Measurements from ENCODE around the gene SLC16A6. TPM values are rescaled to one million over a fixed set of nuclear protein-coding genes. Genes with fewer than 3 reads are reported as not detected.

Gene SLC16A6
- total RNA-seq, 4 donors from 2014 or later: 1.1 to 1.7 TPM; not detected in 2

GRCh38 chr17:68291836-68292688, 1.1 kb upstream of the SLC16A6 start:
- peak; percentile 72 to 96 (median 92) for DNase-seq
- TF ChIP-seq CTCF (IDR thresholded peaks at IDR 0.05) (no peak), POLR2A (IDR thresholded peaks at IDR 0.05) (peak; percentile 49 to 51)
- no peaks in the 10 kb centered on the region for H3K9me3 ChIP-seq
- H3K36me3 ChIP-seq: no peaks in the 10 kb centered on the region
- H3K4me3 ChIP-seq: peak overlapping the region; percentile 65 to 90 (median 74)
- peak overlapping the region; percentile 88 to 99 (median 90) for H3K27ac ChIP-seq
- H3K27me3 ChIP-seq: peaks cover 0 to 26% of the 10 kb centered on the region in 2 donors
- peaks cover 0 to 29% (median 16%) of the 10 kb centered on the region in 4 donors for H3K4me1 ChIP-seq

- H3K27ac ChIP-seq: peak overlapping the region; percentile 88 to 99 (median 90)
- peaks cover 0 to 29% (median 16%) of the 10 kb centered on the region in 4 donors for H3K4me1 ChIP-seq
- peak overlapping the region; percentile 65 to 90 (median 74) for H3K4me3 ChIP-seq
- TF ChIP-seq POLR2A (IDR thresholded peaks at IDR 0.05) (no peak), CTCF (IDR thresholded peaks at IDR 0.05) (no peak)
- no peaks in the 10 kb centered on the region for H3K36me3 ChIP-seq
- H3K9me3 ChIP-seq: no peaks in the 10 kb centered on the region
- DNase-seq: peak; percentile 52 to 74 (median 62)
- H3K27me3 ChIP-seq: peaks cover 0 to 26% of the 10 kb centered on the region in 2 donors
Measured at GRCh38 chr17:68290268-68290954, 516 bp downstream of the SLC16A6 start.

GRCh38 chr17:68289936-68290267, 1.0 kb downstream of the SLC16A6 start:
- Histone ChIP-seq H3K27ac (peak overlapping the region in 2 of 4 donors; percentile 90 to 99), H3K9me3 (no peaks in the 10 kb centered on the region), H3K4me1 (peaks cover 0 to 29% (median 16%) of the 10 kb centered on the region in 4 donors), H3K4me3 (peak overlapping the region; percentile 65 to 90 (median 74)), H3K36me3 (no peaks in the 10 kb centered on the region), H3K27me3 (peaks cover 0 to 26% of the 10 kb centered on the region in 2 donors)
- TF ChIP-seq CTCF (IDR thresholded peaks at IDR 0.05) (no peak), POLR2A (IDR thresholded peaks at IDR 0.05) (no peak)
- no peak for DNase-seq

- Histone ChIP-seq H3K9me3 (no peaks in the 10 kb centered on the region), H3K4me1 (peaks cover 0 to 29% (median 16%) of the 10 kb centered on the region in 4 donors), H3K27ac (peak overlapping the region in 1 of 4 donors; percentile 99), H3K4me3 (peak overlapping the region in 1 of 4 donors; percentile 78), H3K27me3 (peaks cover 0 to 26% of the 10 kb centered on the region in 2 donors), H3K36me3 (no peaks in the 10 kb centered on the region)
- TF ChIP-seq POLR2A (IDR thresholded peaks at IDR 0.05) (no peak), CTCF (IDR thresholded peaks at IDR 0.05) (no peak)
- DNase-seq: no peak
Measured at GRCh38 chr17:68289473-68289872, 1.5 kb downstream of the SLC16A6 start.

GRCh38 chr17:68288804-68289203, 2.1 kb downstream of the SLC16A6 start:
- Histone ChIP-seq H3K9me3 (no peaks in the 10 kb centered on the region), H3K36me3 (no peaks in the 10 kb centered on the region), H3K4me1 (peaks cover 0 to 29% (median 16%) of the 10 kb centered on the region in 4 donors), H3K27me3 (peaks cover 0 to 26% of the 10 kb centered on the region in 2 donors), H3K27ac (peak overlapping the region in 1 of 4 donors; percentile 99), H3K4me3 (no peak overlapping the region)
- no peak for TF ChIP-seq POLR2A (IDR thresholded peaks at IDR 0.05)
- TF ChIP-seq CTCF (IDR thresholded peaks at IDR 0.05): peak in 1 of 6 experiments; percentile 15
- DNase-seq: peak in 1 of 3 donors; percentile 25
